Measurements from ENCODE around the gene CD5L. TPM values are rescaled to one million over a fixed set of nuclear protein-coding genes. Genes with fewer than 3 reads are reported as not detected.

Gene CD5L
- total RNA-seq, 1 donor from 2014 or later: not detected

- Mint-ChIP-seq H3K36me3 (no peaks in the 10 kb centered on the region), H3K4me3 (no peak overlapping the region), H3K9me3 (no peaks in the 10 kb centered on the region), H3K27me3 (ENCODE audit: insufficient read depth, low read depth) (no peaks in the 10 kb centered on the region), H3K27ac (no peak overlapping the region), H3K4me1 (no peaks in the 10 kb centered on the region)
- Histone ChIP-seq H3K27me3 (no peaks in the 10 kb centered on the region), H3K9ac (no peak overlapping the region), H3K79me2 (ENCODE audit: low read depth) (no peaks in the 10 kb centered on the region), H3K4me3 (no peak overlapping the region), H2AFZ (replicated peaks) (no peak overlapping the region), H3F3A (ENCODE audit: low read depth) (no peaks in the 10 kb centered on the region), H3K4me2 (no peak overlapping the region), H3K27ac (no peak overlapping the region), H3K36me3 (no peaks in the 10 kb centered on the region), H3K9me3 (ENCODE audit: low read depth) (no peaks in the 10 kb centered on the region), H3K4me1 (no peaks in the 10 kb centered on the region), H4K20me1 (ENCODE audit: low read depth) (no peaks in the 10 kb centered on the region)
- TF ChIP-seq EZH2 (IDR thresholded peaks at IDR 0.05) (no peak), CTCF (IDR thresholded peaks at IDR 0.05) (no peak), EZH2phosphoT487 (IDR thresholded peaks at IDR 0.05) (no peak)
- no peak for DNase-seq (ENCODE audit: low spot score)
Observed at GRCh38 chr1:157829210-157829609, 12.4 kb downstream of the CD5L start.

GRCh38 chr1:157820299-157820698 is 21.3 kb downstream of the CD5L start:
- Histone ChIP-seq H2AFZ (replicated peaks) (no peak overlapping the region), H3K27ac (no peak overlapping the region), H3K27me3 (no peaks in the 10 kb centered on the region), H3K9me3 (ENCODE audit: low read depth) (no peaks in the 10 kb centered on the region), H3K36me3 (no peaks in the 10 kb centered on the region), H3K4me1 (no peaks in the 10 kb centered on the region), H3F3A (ENCODE audit: low read depth) (no peaks in the 10 kb centered on the region), H4K20me1 (ENCODE audit: low read depth) (no peaks in the 10 kb centered on the region), H3K4me3 (no peak overlapping the region), H3K9ac (no peak overlapping the region), H3K79me2 (ENCODE audit: low read depth) (no peaks in the 10 kb centered on the region), H3K4me2 (no peak overlapping the region)
- no peak for DNase-seq (ENCODE audit: low spot score)
- no peak overlapping the region for H3K27ac Mint-ChIP-seq
- H3K4me3 Mint-ChIP-seq: no peak overlapping the region
- H3K36me3 Mint-ChIP-seq: no peaks in the 10 kb centered on the region
- TF ChIP-seq EZH2phosphoT487 (IDR thresholded peaks at IDR 0.05) (no peak), CTCF (IDR thresholded peaks at IDR 0.05) (no peak), EZH2 (IDR thresholded peaks at IDR 0.05) (no peak)
- no peaks in the 10 kb centered on the region for H3K4me1 Mint-ChIP-seq
- H3K9me3 Mint-ChIP-seq: no peaks in the 10 kb centered on the region
- peaks cover 4% of the 10 kb centered on the region for H3K27me3 Mint-ChIP-seq (ENCODE audit: insufficient read depth, low read depth)

GRCh38 chr1:157819896-157820295 is 21.7 kb downstream of the CD5L start, which contains the start of gene FCRL1:
Gene FCRL1 (minus strand): TSS chr1:157820120. CDS start chr1:157820037, 83 bp downstream.
- H3K27me3 Mint-ChIP-seq (ENCODE audit: insufficient read depth, low read depth): peaks cover 4% of the 10 kb centered on the region
- Histone ChIP-seq H4K20me1 (ENCODE audit: low read depth) (no peaks in the 10 kb centered on the region), H3K4me3 (no peak within 1 kb of the TSS), H3K27ac (no peak within 1 kb of the TSS), H3F3A (ENCODE audit: low read depth) (no peaks in the 10 kb centered on the region), H3K27me3 (no peaks in the 10 kb centered on the region), H2AFZ (replicated peaks) (no peak within 1 kb of the TSS), H3K9me3 (ENCODE audit: low read depth) (no peaks in the 10 kb centered on the region), H3K79me2 (ENCODE audit: low read depth) (no peaks in the 10 kb centered on the region), H3K4me1 (no peaks in the 10 kb centered on the region), H3K36me3 (no peaks in the 10 kb centered on the region), H3K4me2 (no peak within 1 kb of the TSS), H3K9ac (no peak within 1 kb of the TSS)
- H3K4me3 Mint-ChIP-seq: no peak within 1 kb of the TSS
- H3K4me1 Mint-ChIP-seq: no peaks in the 10 kb centered on the region
- TF ChIP-seq EZH2 (IDR thresholded peaks at IDR 0.05) (no peak), CTCF (IDR thresholded peaks at IDR 0.05) (no peak), EZH2phosphoT487 (IDR thresholded peaks at IDR 0.05) (no peak)
- no peak within 1 kb of the TSS for H3K27ac Mint-ChIP-seq
- H3K36me3 Mint-ChIP-seq: no peaks in the 10 kb centered on the region
- no peak for DNase-seq (ENCODE audit: low spot score)
- H3K9me3 Mint-ChIP-seq: no peaks in the 10 kb centered on the region
